Measurements from ENCODE around the gene HGF. TPM values are rescaled to one million over a fixed set of nuclear protein-coding genes. Genes with fewer than 3 reads are reported as not detected.

The HGF gene
- total RNA-seq, 1 donor from 2014 or later: 0.22 TPM

DNA sequence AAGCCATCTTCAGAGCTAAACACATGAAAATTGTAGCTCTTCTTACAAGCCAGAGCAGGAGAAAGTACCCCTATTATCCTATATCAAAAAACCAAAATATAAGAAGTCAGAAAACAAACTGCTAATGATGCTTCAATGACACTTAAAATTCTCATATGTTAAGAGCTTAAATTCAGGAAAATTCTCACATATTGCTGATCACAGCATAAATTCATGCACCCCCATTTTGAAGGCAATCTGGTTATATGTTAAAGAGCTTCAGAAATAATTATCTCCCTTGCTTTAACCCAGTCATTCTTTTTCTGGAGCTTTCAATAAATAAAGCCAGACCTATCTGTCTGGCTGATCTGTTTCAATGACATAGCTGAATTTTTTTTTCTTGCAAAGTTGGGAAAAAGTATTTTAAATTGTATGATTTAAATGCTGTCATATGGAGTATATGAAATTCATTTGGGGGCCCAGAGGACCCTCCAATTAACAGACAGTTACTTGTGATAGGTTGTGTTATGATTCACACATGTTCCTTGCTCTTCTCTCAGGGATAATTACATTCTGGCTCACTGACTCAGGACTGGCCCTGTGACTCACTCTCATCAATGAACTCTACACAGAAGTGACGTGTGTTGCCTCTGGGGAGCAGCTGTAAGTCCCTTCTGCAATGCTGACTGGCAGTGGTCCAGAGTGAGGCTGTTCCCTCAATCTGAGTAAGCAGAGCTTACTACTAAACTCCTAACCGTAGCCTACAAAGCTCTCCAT is 85.2 kb downstream of the HGF start:
- Histone ChIP-seq H3F3A (ENCODE audit: low read depth) (peaks cover 13% of the 10 kb centered on the region), H3K27ac (no peak overlapping the region), H2AFZ (replicated peaks) (peak overlapping the region; percentile 40), H3K4me3 (no peak overlapping the region), H4K20me1 (ENCODE audit: low read depth) (no peaks in the 10 kb centered on the region), H3K36me3 (no peaks in the 10 kb centered on the region), H3K79me2 (ENCODE audit: low read depth) (no peaks in the 10 kb centered on the region), H3K9me3 (ENCODE audit: low read depth) (no peaks in the 10 kb centered on the region), H3K27me3 (no peaks in the 10 kb centered on the region), H3K4me1 (peaks cover 16% of the 10 kb centered on the region), H3K4me2 (no peak overlapping the region), H3K9ac (no peak overlapping the region)
- Mint-ChIP-seq H3K27ac (peak overlapping the region; percentile 44), H3K36me3 (no peaks in the 10 kb centered on the region), H3K9me3 (no peaks in the 10 kb centered on the region), H3K27me3 (ENCODE audit: insufficient read depth, low read depth) (no peaks in the 10 kb centered on the region), H3K4me3 (no peak overlapping the region), H3K4me1 (peaks cover 19% of the 10 kb centered on the region)
- peak; percentile 5 for DNase-seq (ENCODE audit: low spot score)
- TF ChIP-seq EZH2phosphoT487 (IDR thresholded peaks at IDR 0.05) (no peak), EZH2 (IDR thresholded peaks at IDR 0.05) (no peak)
- TF ChIP-seq, protein P1, sequence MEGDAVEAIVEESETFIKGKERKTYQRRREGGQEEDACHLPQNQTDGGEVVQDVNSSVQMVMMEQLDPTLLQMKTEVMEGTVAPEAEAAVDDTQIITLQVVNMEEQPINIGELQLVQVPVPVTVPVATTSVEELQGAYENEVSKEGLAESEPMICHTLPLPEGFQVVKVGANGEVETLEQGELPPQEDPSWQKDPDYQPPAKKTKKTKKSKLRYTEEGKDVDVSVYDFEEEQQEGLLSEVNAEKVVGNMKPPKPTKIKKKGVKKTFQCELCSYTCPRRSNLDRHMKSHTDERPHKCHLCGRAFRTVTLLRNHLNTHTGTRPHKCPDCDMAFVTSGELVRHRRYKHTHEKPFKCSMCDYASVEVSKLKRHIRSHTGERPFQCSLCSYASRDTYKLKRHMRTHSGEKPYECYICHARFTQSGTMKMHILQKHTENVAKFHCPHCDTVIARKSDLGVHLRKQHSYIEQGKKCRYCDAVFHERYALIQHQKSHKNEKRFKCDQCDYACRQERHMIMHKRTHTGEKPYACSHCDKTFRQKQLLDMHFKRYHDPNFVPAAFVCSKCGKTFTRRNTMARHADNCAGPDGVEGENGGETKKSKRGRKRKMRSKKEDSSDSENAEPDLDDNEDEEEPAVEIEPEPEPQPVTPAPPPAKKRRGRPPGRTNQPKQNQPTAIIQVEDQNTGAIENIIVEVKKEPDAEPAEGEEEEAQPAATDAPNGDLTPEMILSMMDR (IDR thresholded peaks at IDR 0.05): no peak

GRCh38 chr7:81684033-81684432 is 85.8 kb downstream of the HGF start:
- no peak overlapping the region for H3K27ac ChIP-seq
- no peaks in the 10 kb centered on the region for H3K9me3 ChIP-seq (ENCODE audit: low read depth)
- Mint-ChIP-seq H3K27me3 (ENCODE audit: insufficient read depth, low read depth) (no peaks in the 10 kb centered on the region), H3K9me3 (no peaks in the 10 kb centered on the region), H3K27ac (peak overlapping the region; percentile 44), H3K4me3 (no peak overlapping the region), H3K36me3 (no peaks in the 10 kb centered on the region), H3K4me1 (peaks cover 18% of the 10 kb centered on the region)
- H3K9ac ChIP-seq: no peak overlapping the region
- peaks cover 9% of the 10 kb centered on the region for H3K4me1 ChIP-seq
- no peak overlapping the region for H3K4me2 ChIP-seq
- H3K36me3 ChIP-seq: no peaks in the 10 kb centered on the region
- no peaks in the 10 kb centered on the region for H3K79me2 ChIP-seq (ENCODE audit: low read depth)
- no peak overlapping the region for H3K4me3 ChIP-seq
- H3F3A ChIP-seq (ENCODE audit: low read depth): peaks cover 8% of the 10 kb centered on the region
- no peaks in the 10 kb centered on the region for H3K27me3 ChIP-seq
- H2AFZ ChIP-seq (replicated peaks): no peak overlapping the region
- no peak for TF ChIP-seq EZH2phosphoT487 (IDR thresholded peaks at IDR 0.05)
- TF ChIP-seq, protein P1 (IDR thresholded peaks at IDR 0.05): no peak
- no peak for TF ChIP-seq EZH2 (IDR thresholded peaks at IDR 0.05)
- DNase-seq (ENCODE audit: low spot score): no peak
- no peaks in the 10 kb centered on the region for H4K20me1 ChIP-seq (ENCODE audit: low read depth)

- DNase-seq (ENCODE audit: low spot score): no peak
- no peak for TF ChIP-seq EZH2phosphoT487 (IDR thresholded peaks at IDR 0.05)
- TF ChIP-seq EZH2 (IDR thresholded peaks at IDR 0.05): no peak
- TF ChIP-seq, protein P1 (IDR thresholded peaks at IDR 0.05): no peak
- H3K36me3 Mint-ChIP-seq: no peaks in the 10 kb centered on the region
- H3K27me3 Mint-ChIP-seq (ENCODE audit: insufficient read depth, low read depth): no peaks in the 10 kb centered on the region
- Histone ChIP-seq H3K4me3 (no peak overlapping the region), H3F3A (ENCODE audit: low read depth) (no peaks in the 10 kb centered on the region), H3K36me3 (no peaks in the 10 kb centered on the region), H4K20me1 (ENCODE audit: low read depth) (no peaks in the 10 kb centered on the region), H3K4me1 (peaks cover 6% of the 10 kb centered on the region), H3K27ac (no peak overlapping the region), H3K9me3 (ENCODE audit: low read depth) (no peaks in the 10 kb centered on the region), H3K27me3 (no peaks in the 10 kb centered on the region), H3K4me2 (no peak overlapping the region), H3K9ac (no peak overlapping the region), H3K79me2 (ENCODE audit: low read depth) (no peaks in the 10 kb centered on the region), H2AFZ (replicated peaks) (peak overlapping the region; percentile 50)
- peaks cover 12% of the 10 kb centered on the region for H3K4me1 Mint-ChIP-seq
- no peak overlapping the region for H3K4me3 Mint-ChIP-seq
- H3K9me3 Mint-ChIP-seq: no peaks in the 10 kb centered on the region
- H3K27ac Mint-ChIP-seq: no peak overlapping the region
Measured at GRCh38 chr7:81682873-81683272, 87.0 kb downstream of the HGF start.

Data from neural progenitor cell (in vitro differentiated cells).